Activated naive CD8-positive, alpha-beta T cell treated with anti-CD3 and anti-CD28 coated beads, Interleukin-2, amount 50 U/mL, for 24 hours (primary cell): ENCODE measurements around the gene TMEM258.

Experiments
- ATAC-seq: fragments of 150-1000 bp; cut with Tn5 transposase; one replicate; pipeline ENCODE4 v1.10.0; 2021
- DNase-seq: peaks from one replicate; pipeline ENCODE4 v3.0.0; 2021
- H3K27ac Mint-ChIP-seq: one replicate; pipeline ENCODE4 v1.8.0; 2021; ENCODE audit warnings: mild to moderate bottlenecking, mixed read lengths
- H3K27me3 Mint-ChIP-seq: one replicate; pipeline ENCODE4 v1.8.0; 2021; ENCODE audit warnings: mixed read lengths
- H3K36me3 Mint-ChIP-seq: one replicate; pipeline ENCODE4 v1.8.0; 2021; ENCODE audit warnings: low read depth, mixed read lengths
- H3K4me1 Mint-ChIP-seq: one replicate; pipeline ENCODE4 v1.8.0; 2021; ENCODE audit warnings: mixed read lengths
- H3K4me3 Mint-ChIP-seq: one replicate; pipeline ENCODE4 v1.8.0; 2021; ENCODE audit warnings: mild to moderate bottlenecking, moderate library complexity, mixed read lengths
- H3K9me3 Mint-ChIP-seq: one replicate; pipeline ENCODE4 v1.8.0; 2021; ENCODE audit warnings: mixed read lengths

TMEM258 gene

GRCh38 chr11:61794579-61794978, 2.2 kb upstream of the TMEM258 start:
- no peak overlapping the region for H3K27ac Mint-ChIP-seq
- H3K27me3 Mint-ChIP-seq, result no peaks in the 10 kb centered on the region
- peaks cover 59% of the 10 kb centered on the region for H3K4me1 Mint-ChIP-seq
- peak overlapping the region; percentile 54 for H3K4me3 Mint-ChIP-seq
- H3K9me3 Mint-ChIP-seq, result no peaks in the 10 kb centered on the region
- DNase-seq (no peak), ATAC-seq (no peak)
- peaks cover 68% of the 10 kb centered on the region for H3K36me3 Mint-ChIP-seq

- Mint-ChIP-seq H3K36me3 (peaks cover 68% of the 10 kb centered on the region), H3K27ac (peak overlapping the region; percentile 100), H3K27me3 (no peaks in the 10 kb centered on the region), H3K9me3 (no peaks in the 10 kb centered on the region), H3K4me3 (peak overlapping the region; percentile 89), H3K4me1 (peaks cover 56% of the 10 kb centered on the region)
- DNase-seq, result no peak
- no peak for ATAC-seq
Measured at GRCh38 chr11:61793829-61794204, 1.4 kb upstream of the TMEM258 start.

GRCh38 chr11:61793083-61793828, 857 bp upstream of the TMEM258 start:
- peak; percentile 25 for DNase-seq

GRCh38 chr11:61791737-61792309, 576 bp downstream of the TMEM258 start:
- peak overlapping the region; percentile 100 for H3K27ac Mint-ChIP-seq
- peaks cover 57% of the 10 kb centered on the region for H3K36me3 Mint-ChIP-seq
- no peaks in the 10 kb centered on the region for H3K9me3 Mint-ChIP-seq
- peak; percentile 55 for DNase-seq
- H3K27me3 Mint-ChIP-seq, result no peaks in the 10 kb centered on the region
- peaks cover 46% of the 10 kb centered on the region for H3K4me1 Mint-ChIP-seq
- peak overlapping the region; percentile 89 for H3K4me3 Mint-ChIP-seq
- ATAC-seq, result peak; percentile 25

More at GRCh38 chr11:61793083-61793828, 857 bp upstream of the TMEM258 start:
- Mint-ChIP-seq H3K27ac (peak overlapping the region; percentile 100), H3K27me3 (no peaks in the 10 kb centered on the region), H3K4me1 (peaks cover 54% of the 10 kb centered on the region), H3K9me3 (no peaks in the 10 kb centered on the region), H3K36me3 (peaks cover 67% of the 10 kb centered on the region), H3K4me3 (peak overlapping the region; percentile 89)
- ATAC-seq, result no peak

GRCh38 chr11:61787928-61788491, 4.4 kb downstream of the TMEM258 start:
- Mint-ChIP-seq H3K4me3 (no peak overlapping the region), H3K4me1 (peaks cover 20% of the 10 kb centered on the region)

GRCh38 chr11:61785837-61786402, 6.5 kb downstream of the TMEM258 start:
- H3K36me3 Mint-ChIP-seq, result peaks cover 30% of the 10 kb centered on the region
- ATAC-seq, result no peak
- H3K27me3 Mint-ChIP-seq, result no peaks in the 10 kb centered on the region
- peaks cover 13% of the 10 kb centered on the region for H3K4me1 Mint-ChIP-seq
- no peak overlapping the region for H3K4me3 Mint-ChIP-seq
- no peak for DNase-seq
- no peaks in the 10 kb centered on the region for H3K9me3 Mint-ChIP-seq
- H3K27ac Mint-ChIP-seq, result no peak overlapping the region

More at GRCh38 chr11:61787928-61788491, 4.4 kb downstream of the TMEM258 start:
- Mint-ChIP-seq H3K27ac (no peak overlapping the region), H3K9me3 (no peaks in the 10 kb centered on the region), H3K27me3 (no peaks in the 10 kb centered on the region), H3K36me3 (peaks cover 40% of the 10 kb centered on the region)
- ATAC-seq, result no peak
- DNase-seq, result peak; percentile 14

GRCh38 chr11:61784506-61784805, 7.9 kb downstream of the TMEM258 start:
- Mint-ChIP-seq H3K27ac (no peak overlapping the region), H3K9me3 (no peaks in the 10 kb centered on the region), H3K4me3 (no peak overlapping the region), H3K36me3 (peaks cover 19% of the 10 kb centered on the region), H3K4me1 (peaks cover 6% of the 10 kb centered on the region), H3K27me3 (no peaks in the 10 kb centered on the region)
- ATAC-seq (no peak), DNase-seq (no peak)

- Mint-ChIP-seq H3K36me3 (peaks cover 14% of the 10 kb centered on the region), H3K9me3 (no peaks in the 10 kb centered on the region), H3K4me3 (no peak overlapping the region), H3K4me1 (peaks cover 6% of the 10 kb centered on the region), H3K27ac (no peak overlapping the region), H3K27me3 (no peaks in the 10 kb centered on the region)
- ATAC-seq, result no peak
- DNase-seq, result no peak
Measured at GRCh38 chr11:61783717-61784505, 8.5 kb downstream of the TMEM258 start.

- Mint-ChIP-seq H3K4me1 (peaks cover 10% of the 10 kb centered on the region), H3K4me3 (no peak overlapping the region), H3K9me3 (no peaks in the 10 kb centered on the region), H3K36me3 (peaks cover 12% of the 10 kb centered on the region), H3K27me3 (peaks cover 1% of the 10 kb centered on the region), H3K27ac (no peak overlapping the region)
- no peak for DNase-seq
- ATAC-seq, result no peak
Measured at GRCh38 chr11:61782841-61783240, 9.6 kb downstream of the TMEM258 start.

- Mint-ChIP-seq H3K36me3 (peaks cover 12% of the 10 kb centered on the region), H3K27me3 (peaks cover 1% of the 10 kb centered on the region), H3K9me3 (no peaks in the 10 kb centered on the region), H3K4me3 (no peak overlapping the region), H3K27ac (no peak overlapping the region), H3K4me1 (peaks cover 10% of the 10 kb centered on the region)
- ATAC-seq, result no peak
- DNase-seq, result no peak
Measured at GRCh38 chr11:61782299-61782698, 10.1 kb downstream of the TMEM258 start.

GRCh38 chr11:61781585-61781984, 10.8 kb downstream of the TMEM258 start:
- Mint-ChIP-seq H3K4me1 (peaks cover 16% of the 10 kb centered on the region), H3K27ac (no peak overlapping the region), H3K36me3 (peaks cover 10% of the 10 kb centered on the region), H3K4me3 (no peak overlapping the region), H3K27me3 (peaks cover 1% of the 10 kb centered on the region), H3K9me3 (no peaks in the 10 kb centered on the region)
- no peak for ATAC-seq
- DNase-seq, result no peak

GRCh38 chr11:61780581-61781162, 11.7 kb downstream of the TMEM258 start:
- Mint-ChIP-seq H3K36me3 (peaks cover 10% of the 10 kb centered on the region), H3K27me3 (peaks cover 1% of the 10 kb centered on the region), H3K4me3 (no peak overlapping the region), H3K9me3 (no peaks in the 10 kb centered on the region), H3K27ac (no peak overlapping the region), H3K4me1 (peaks cover 18% of the 10 kb centered on the region)
- no peak for ATAC-seq
- DNase-seq, result no peak

GRCh38 chr11:61779666-61780525, 12.5 kb downstream of the TMEM258 start:
- H3K4me1 Mint-ChIP-seq, result peaks cover 18% of the 10 kb centered on the region
- no peak overlapping the region for H3K4me3 Mint-ChIP-seq
- H3K27ac Mint-ChIP-seq, result no peak overlapping the region
- H3K36me3 Mint-ChIP-seq, result peaks cover 5% of the 10 kb centered on the region
- ATAC-seq, result no peak
- DNase-seq, result no peak
- no peaks in the 10 kb centered on the region for H3K9me3 Mint-ChIP-seq
- peaks cover 1% of the 10 kb centered on the region for H3K27me3 Mint-ChIP-seq
